ENCODE measurements around the gene DHCR7.
A peak's percentile ranks its signal among the peaks of the same experiment; 100 is the strongest.
"Not testable (repeated sequence)": the region's sequence is repeated elsewhere in the genome, so short reads cannot be mapped to it uniquely, and the experiment has no call there.

Gene DHCR7

GRCh38 chr11:71425860-71426259 is 22.3 kb downstream of the DHCR7 start:
- Mint-ChIP-seq H3K27me3 (no peaks in the 10 kb centered on the region), H3K4me3 (no peak overlapping the region), H3K4me1 (peaks cover 30% of the 10 kb centered on the region), H3K27ac (no peak overlapping the region), H3K9me3 (no peaks in the 10 kb centered on the region), H3K36me3 (no peaks in the 10 kb centered on the region)
- peak; percentile 47 for ATAC-seq

GRCh38 chr11:71425409-71425808 is 22.8 kb downstream of the DHCR7 start:
- H3K36me3 Mint-ChIP-seq = no peaks in the 10 kb centered on the region
- H3K9me3 Mint-ChIP-seq = no peaks in the 10 kb centered on the region
- peaks cover 32% of the 10 kb centered on the region for H3K4me1 Mint-ChIP-seq
- ATAC-seq = no peak
- no peaks in the 10 kb centered on the region for H3K27me3 Mint-ChIP-seq
- H3K27ac Mint-ChIP-seq = no peak overlapping the region
- H3K4me3 Mint-ChIP-seq = no peak overlapping the region

GRCh38 chr11:71423181-71423790 is 24.9 kb downstream of the DHCR7 start:
- ATAC-seq = no peak
- no peaks in the 10 kb centered on the region for H3K36me3 Mint-ChIP-seq
- peak overlapping the region; percentile 67 for H3K27ac Mint-ChIP-seq
- H3K4me3 Mint-ChIP-seq = no peak overlapping the region
- no peaks in the 10 kb centered on the region for H3K9me3 Mint-ChIP-seq
- peaks cover 50% of the 10 kb centered on the region for H3K4me1 Mint-ChIP-seq
- H3K27me3 Mint-ChIP-seq = no peaks in the 10 kb centered on the region

- H3K27me3 Mint-ChIP-seq, H3K36me3 Mint-ChIP-seq, ATAC-seq, H3K4me3 Mint-ChIP-seq, H3K27ac Mint-ChIP-seq, H3K9me3 Mint-ChIP-seq: not testable (repeated sequence)
- H3K4me1 Mint-ChIP-seq = peaks cover 60% of the 10 kb centered on the region
Observed at GRCh38 chr11:71422318-71422717, 25.9 kb downstream of the DHCR7 start.

- peaks cover 59% of the 10 kb centered on the region for H3K4me1 Mint-ChIP-seq
- H3K27ac Mint-ChIP-seq = no peak overlapping the region
- no peak for ATAC-seq
- no peak overlapping the region for H3K4me3 Mint-ChIP-seq
- H3K9me3 Mint-ChIP-seq = no peaks in the 10 kb centered on the region
- H3K36me3 Mint-ChIP-seq = no peaks in the 10 kb centered on the region
- H3K27me3 Mint-ChIP-seq = no peaks in the 10 kb centered on the region
Observed at GRCh38 chr11:71421392-71421950, 26.7 kb downstream of the DHCR7 start.

GRCh38 chr11:71420455-71421241 is 27.5 kb downstream of the DHCR7 start:
- H3K27ac Mint-ChIP-seq = no peak overlapping the region
- no peaks in the 10 kb centered on the region for H3K9me3 Mint-ChIP-seq
- no peak overlapping the region for H3K4me3 Mint-ChIP-seq
- H3K36me3 Mint-ChIP-seq = no peaks in the 10 kb centered on the region
- no peaks in the 10 kb centered on the region for H3K27me3 Mint-ChIP-seq
- H3K4me1 Mint-ChIP-seq = peaks cover 50% of the 10 kb centered on the region
- no peak for ATAC-seq

- H3K27ac Mint-ChIP-seq = peak overlapping the region; percentile 38
- peak; percentile 96 for ATAC-seq
- H3K27me3 Mint-ChIP-seq = peaks cover 19% of the 10 kb centered on the region
- H3K36me3 Mint-ChIP-seq = peaks cover 7% of the 10 kb centered on the region
- peaks cover 42% of the 10 kb centered on the region for H3K4me1 Mint-ChIP-seq
- H3K9me3 Mint-ChIP-seq = peaks cover 6% of the 10 kb centered on the region
- no peak overlapping the region for H3K4me3 Mint-ChIP-seq
Observed at GRCh38 chr11:71418643-71419042, 29.6 kb downstream of the DHCR7 start.

- no peak for ATAC-seq
- Mint-ChIP-seq H3K27me3 (peaks cover 19% of the 10 kb centered on the region), H3K4me1 (peaks cover 23% of the 10 kb centered on the region), H3K27ac (no peak overlapping the region), H3K4me3 (no peak overlapping the region), H3K36me3 (peaks cover 7% of the 10 kb centered on the region), H3K9me3 (peaks cover 12% of the 10 kb centered on the region)
Observed at GRCh38 chr11:71414645-71415044, 33.5 kb downstream of the DHCR7 start.

GRCh38 chr11:71410363-71410966 is 37.7 kb downstream of the DHCR7 start:
- ATAC-seq = no peak
- peaks cover 18% of the 10 kb centered on the region for H3K27me3 Mint-ChIP-seq
- H3K4me3 Mint-ChIP-seq = no peak overlapping the region
- peaks cover 6% of the 10 kb centered on the region for H3K4me1 Mint-ChIP-seq
- H3K27ac Mint-ChIP-seq = no peak overlapping the region
- H3K36me3 Mint-ChIP-seq = peaks cover 7% of the 10 kb centered on the region
- peaks cover 12% of the 10 kb centered on the region for H3K9me3 Mint-ChIP-seq

- Mint-ChIP-seq H3K4me1 (peaks cover 6% of the 10 kb centered on the region), H3K27me3 (peaks cover 8% of the 10 kb centered on the region), H3K4me3 (no peak overlapping the region), H3K27ac (no peak overlapping the region), H3K9me3 (peaks cover 9% of the 10 kb centered on the region), H3K36me3 (no peaks in the 10 kb centered on the region)
- no peak for ATAC-seq
Observed at GRCh38 chr11:71408826-71409225, 39.4 kb downstream of the DHCR7 start.

- Mint-ChIP-seq H3K4me1 (peaks cover 6% of the 10 kb centered on the region), H3K27ac (no peak overlapping the region), H3K36me3 (no peaks in the 10 kb centered on the region), H3K27me3 (peaks cover 11% of the 10 kb centered on the region), H3K4me3 (no peak overlapping the region), H3K9me3 (peaks cover 13% of the 10 kb centered on the region)
- no peak for ATAC-seq
Observed at GRCh38 chr11:71407356-71407755, 40.8 kb downstream of the DHCR7 start.

- no peak overlapping the region for H3K27ac Mint-ChIP-seq
- H3K27me3 Mint-ChIP-seq = peaks cover 17% of the 10 kb centered on the region
- H3K4me1 Mint-ChIP-seq = peaks cover 6% of the 10 kb centered on the region
- ATAC-seq = no peak
- H3K4me3 Mint-ChIP-seq = no peak overlapping the region
- peaks cover 13% of the 10 kb centered on the region for H3K9me3 Mint-ChIP-seq
- H3K36me3 Mint-ChIP-seq = no peaks in the 10 kb centered on the region
Observed at GRCh38 chr11:71406681-71407080, 41.5 kb downstream of the DHCR7 start.

- Mint-ChIP-seq H3K4me1 (peaks cover 6% of the 10 kb centered on the region), H3K36me3 (no peaks in the 10 kb centered on the region), H3K27ac (no peak overlapping the region), H3K9me3 (peaks cover 7% of the 10 kb centered on the region), H3K4me3 (no peak overlapping the region), H3K27me3 (peaks cover 18% of the 10 kb centered on the region)
- ATAC-seq = no peak
Observed at GRCh38 chr11:71404209-71404608, 44.0 kb downstream of the DHCR7 start.

GRCh38 chr11:71402878-71403277 is 45.3 kb downstream of the DHCR7 start:
- H3K4me3 Mint-ChIP-seq = no peak overlapping the region

GRCh38 chr11:71400216-71400615 is 48.0 kb downstream of the DHCR7 start:
- Mint-ChIP-seq H3K4me3 (no peak overlapping the region), H3K27me3 (peaks cover 18% of the 10 kb centered on the region), H3K27ac (no peak overlapping the region), H3K9me3 (peaks cover 7% of the 10 kb centered on the region), H3K36me3 (no peaks in the 10 kb centered on the region), H3K4me1 (no peaks in the 10 kb centered on the region)
- ATAC-seq = no peak

More at GRCh38 chr11:71402878-71403277, 45.3 kb downstream of the DHCR7 start:
- H3K4me1 Mint-ChIP-seq = peaks cover 6% of the 10 kb centered on the region
- H3K9me3 Mint-ChIP-seq = peaks cover 7% of the 10 kb centered on the region
- no peaks in the 10 kb centered on the region for H3K36me3 Mint-ChIP-seq
- no peak overlapping the region for H3K27ac Mint-ChIP-seq
- no peak for ATAC-seq
- peaks cover 18% of the 10 kb centered on the region for H3K27me3 Mint-ChIP-seq
